GM19467 (cell line): ENCODE data around the gene SRCAP.

ENCODE experiments used
- ATAC-seq: cut with Tn5 transposase; IDR thresholded peaks from one replicate; pipeline ENCODE4 v1.9.1; 2021; ENCODE audit warnings: mild to moderate bottlenecking, moderate library complexity; ENCODE audit not compliant: unreplicated experiment

The SRCAP gene

DNA sequence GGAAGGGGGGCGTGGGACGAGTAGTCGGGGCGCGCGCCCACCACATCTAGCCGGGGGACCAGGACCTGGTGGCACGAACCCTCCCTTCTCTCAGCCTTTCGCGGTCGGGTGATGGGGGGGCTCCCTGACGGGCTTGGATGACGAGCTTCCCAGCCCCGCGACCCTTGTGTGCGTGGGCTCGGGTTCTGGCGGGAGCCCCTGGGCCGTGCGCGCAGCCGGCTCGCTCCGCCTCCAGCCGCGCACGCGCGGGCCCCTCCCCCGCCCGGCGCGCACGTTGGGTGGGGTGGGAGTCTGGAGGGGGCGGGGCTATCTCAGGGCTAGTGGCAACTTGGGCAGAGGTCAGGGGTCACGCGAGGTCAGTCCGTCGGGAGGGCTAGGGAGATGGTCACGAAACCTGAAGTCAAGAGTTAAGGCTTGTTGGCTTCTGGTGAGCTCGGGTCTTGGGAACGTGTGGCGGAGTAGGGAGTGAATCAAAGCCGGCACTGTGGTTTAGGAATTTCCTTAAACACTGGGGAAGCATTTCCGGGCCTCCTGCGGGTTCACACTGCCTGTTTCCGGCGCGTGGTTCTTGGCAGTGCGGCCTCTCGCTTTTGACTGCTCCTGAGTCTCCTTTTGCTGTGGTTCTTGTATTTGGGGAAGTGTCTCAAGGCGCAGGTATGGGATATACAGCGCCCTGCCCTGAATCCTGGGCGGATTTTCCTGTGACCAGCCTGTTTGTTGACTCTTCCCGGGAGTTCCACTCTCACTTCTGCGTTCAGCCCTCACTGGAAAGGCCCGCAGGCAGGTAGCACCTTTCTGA lies at the start of gene SRCAP:
SRCAP (plus strand) TSS at position 356 of the 799 bp plus-strand sequence. CDS start 1,654 bp downstream, outside the sequence.
- peak; percentile 24 for ATAC-seq

DNA sequence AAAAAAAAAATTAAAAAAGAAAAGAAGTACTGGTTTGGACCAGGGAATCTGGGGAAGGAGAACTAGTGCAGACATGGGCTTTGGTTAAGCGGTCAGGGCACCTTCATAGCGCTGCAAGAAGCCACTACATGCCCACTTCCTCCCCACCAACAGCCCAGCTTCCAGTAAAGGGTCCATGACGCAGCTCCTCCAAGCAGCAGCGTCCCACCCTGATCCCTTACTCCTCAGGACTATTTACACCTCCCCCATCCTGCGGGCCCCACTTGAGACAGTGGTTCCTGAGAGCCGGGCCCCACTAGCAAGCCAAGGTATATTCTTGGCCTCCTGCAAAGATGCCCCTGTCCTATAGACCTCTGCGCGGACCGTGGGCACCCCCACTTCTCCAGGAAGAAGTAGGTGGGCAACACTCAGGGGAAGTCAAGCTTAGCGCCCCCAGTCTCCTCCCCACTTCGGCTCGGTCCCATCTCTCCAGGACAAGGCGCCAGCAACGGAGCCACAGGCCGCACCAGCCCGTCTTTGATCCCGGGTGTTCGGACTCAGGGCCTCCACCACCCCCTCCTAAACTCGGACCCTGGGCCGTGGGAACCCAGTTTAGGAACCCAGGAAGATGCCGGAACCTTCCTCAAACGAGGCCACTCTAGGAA lies 49.1 kb upstream of the SRCAP start:
- ATAC-seq = no peak

GRCh38 chr16:30650369-30651123 lies 48.4 kb upstream of the SRCAP start, which contains the start of gene PRR14:
Gene PRR14 (plus strand): TSS chr16:30650960. CDS start chr16:30651646, 686 bp downstream.
- peak; percentile 67 for ATAC-seq

- peak; percentile 35 for ATAC-seq
Observed at GRCh38 chr16:30651124-30652004, 47.6 kb upstream of the SRCAP start.

- ATAC-seq = no peak
Observed at GRCh38 chr16:30652005-30652296, 47.0 kb upstream of the SRCAP start.

DNA sequence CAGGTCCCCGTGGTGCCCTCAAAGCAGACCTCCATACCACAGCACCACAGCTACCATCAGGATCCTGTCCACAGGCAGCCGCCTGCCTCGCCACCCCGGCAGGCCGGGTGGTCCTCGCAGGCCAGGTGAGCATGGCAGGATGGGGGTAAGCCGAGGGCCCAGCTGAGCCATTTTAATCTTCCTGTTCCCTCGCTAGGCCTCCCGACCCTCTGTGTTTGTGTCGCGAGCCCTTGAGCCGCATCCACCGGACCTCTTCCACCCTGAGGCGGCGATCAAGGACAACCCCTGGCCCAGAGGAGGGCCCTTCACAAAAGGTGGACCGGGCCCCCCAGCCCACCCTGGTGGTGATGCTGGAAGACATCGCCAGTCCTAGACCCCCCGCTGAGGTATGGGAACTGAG lies 46.3 kb upstream of the SRCAP start:
- ATAC-seq = no peak

- no peak for ATAC-seq
Observed at GRCh38 chr16:30654856-30655255, 44.1 kb upstream of the SRCAP start.

GRCh38 chr16:30655815-30656347 lies 43.1 kb upstream of the SRCAP start:
- ATAC-seq = no peak

GRCh38 chr16:30656388-30656787 lies 42.6 kb upstream of the SRCAP start:
- ATAC-seq = no peak

DNA sequence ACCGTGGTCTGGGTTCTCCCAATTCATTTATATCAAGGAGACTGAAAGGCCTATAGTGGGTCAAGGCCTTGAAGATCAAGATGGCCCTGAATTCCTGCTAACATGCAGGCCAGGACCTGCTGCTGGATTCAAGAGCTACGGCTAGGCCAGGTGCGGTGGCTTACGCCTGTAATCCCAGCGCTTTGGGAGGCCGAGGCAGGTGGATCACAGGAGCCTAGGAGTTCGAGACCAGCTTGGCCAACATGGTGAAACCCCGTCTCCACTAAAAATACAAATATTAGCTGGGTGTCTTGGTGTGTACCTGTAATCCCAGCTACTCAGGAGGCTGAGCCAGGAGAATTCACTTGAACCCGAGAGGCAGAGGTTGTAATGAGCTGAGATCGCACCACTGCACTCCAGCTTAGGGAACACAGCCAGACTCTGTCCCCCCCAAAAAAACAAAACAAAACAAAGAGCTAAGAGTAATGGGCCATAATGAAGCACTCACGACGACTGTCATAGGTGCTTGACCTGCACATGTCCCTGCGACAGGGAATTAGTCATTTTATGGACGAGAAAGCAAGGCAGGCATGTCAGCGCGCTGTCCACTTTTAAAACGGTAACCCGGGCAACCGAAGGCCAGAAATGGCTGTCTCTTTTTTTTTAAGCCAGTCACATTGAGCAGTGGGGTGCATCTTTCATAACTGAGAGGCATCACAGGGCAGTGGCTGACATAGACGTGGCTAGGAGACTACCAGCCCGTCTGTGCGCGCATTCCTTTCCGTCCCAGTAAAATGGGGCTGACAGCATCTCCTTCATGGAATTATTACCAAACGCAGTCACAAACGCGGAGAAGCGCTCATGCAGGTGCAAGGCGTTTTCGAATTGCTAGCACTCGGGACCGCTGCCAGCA lies 41.8 kb upstream of the SRCAP start:
- ATAC-seq = no peak

DNA sequence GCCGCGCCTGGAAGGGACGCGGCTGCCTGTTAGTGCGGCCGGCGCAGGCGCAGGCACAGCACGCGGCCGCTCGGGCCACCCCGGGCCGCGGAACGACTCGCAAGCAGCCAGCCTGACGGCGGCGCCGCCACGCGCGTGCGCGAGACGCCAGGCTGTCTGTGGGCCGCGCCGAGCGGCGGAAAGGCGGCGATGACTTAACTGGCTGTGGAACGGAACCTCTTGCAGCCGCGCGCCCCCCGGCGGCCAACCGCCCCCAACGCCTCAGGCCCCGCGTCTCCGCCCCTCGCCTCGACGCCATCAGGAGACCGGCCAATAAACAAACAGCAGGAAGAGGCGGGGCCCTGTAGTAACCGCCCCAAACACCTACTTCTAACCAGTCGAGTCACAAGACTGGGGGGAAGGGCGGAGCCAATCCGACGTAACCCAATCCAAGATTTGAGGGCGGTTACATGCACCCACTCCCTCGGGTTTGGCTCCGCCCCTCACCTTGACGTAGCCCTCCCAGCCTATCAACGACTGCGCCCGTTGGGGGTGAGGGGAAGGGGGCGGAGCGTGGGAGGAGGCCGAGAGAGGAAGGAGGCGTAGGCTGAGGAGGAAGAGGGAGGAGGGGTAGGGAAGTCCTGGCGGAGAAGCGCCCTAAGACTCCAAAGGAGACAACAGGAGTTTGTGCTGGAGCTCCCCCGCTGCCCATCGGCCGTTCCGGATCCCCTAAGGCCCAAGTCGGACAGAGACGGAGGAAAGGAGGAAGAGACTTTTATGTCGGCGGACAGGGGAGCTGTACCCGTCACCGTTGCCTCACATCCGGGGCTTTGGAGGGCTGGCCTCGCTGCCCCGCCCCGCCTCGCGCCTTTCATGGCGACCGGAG lies 40.9 kb upstream of the SRCAP start, which contains the start of gene FBRS:
FBRS (plus strand) TSS at position 566 of the 865 bp plus-strand sequence. CDS start 1,088 bp downstream, outside the sequence.
- ATAC-seq = peak; percentile 64

DNA sequence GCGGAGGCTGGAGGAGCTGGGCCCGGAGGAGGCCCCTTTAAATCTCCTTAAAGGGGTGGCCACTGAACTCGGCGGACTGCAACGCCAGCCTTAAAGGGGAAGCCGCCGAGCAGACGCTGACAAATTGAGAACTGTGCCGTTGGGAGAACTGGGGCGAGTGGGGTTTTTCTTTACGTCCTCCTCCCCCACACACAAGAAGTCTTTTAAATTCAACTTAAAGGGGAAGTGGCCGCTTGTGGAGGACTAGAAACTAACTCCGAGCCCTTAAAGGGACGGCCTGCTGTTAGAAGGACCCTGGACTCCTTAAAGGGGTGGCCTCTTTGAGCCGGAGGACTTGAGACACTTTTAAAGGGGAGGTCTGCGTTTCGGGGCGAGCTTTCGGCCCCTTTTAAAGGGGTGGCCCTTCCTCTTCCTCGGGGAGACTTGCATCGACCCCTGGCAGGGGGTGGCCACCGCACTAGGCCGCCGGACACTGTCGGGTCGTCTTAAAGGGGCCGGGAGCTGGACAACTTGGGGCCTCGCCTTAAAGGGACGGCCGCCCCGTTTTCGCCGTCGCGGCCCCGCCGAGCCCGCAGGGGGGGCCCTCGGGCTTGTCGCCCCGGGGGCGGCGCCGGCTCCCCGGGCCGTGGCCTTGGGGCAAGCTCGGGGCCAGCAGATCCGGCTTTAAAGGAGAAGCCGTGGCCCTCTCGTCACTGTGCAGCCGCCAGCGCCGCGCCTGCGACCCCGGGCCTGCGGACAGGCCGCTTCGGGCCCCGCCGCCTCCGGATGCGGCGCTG lies 40.1 kb upstream of the SRCAP start:
- ATAC-seq = peak; percentile 20

DNA sequence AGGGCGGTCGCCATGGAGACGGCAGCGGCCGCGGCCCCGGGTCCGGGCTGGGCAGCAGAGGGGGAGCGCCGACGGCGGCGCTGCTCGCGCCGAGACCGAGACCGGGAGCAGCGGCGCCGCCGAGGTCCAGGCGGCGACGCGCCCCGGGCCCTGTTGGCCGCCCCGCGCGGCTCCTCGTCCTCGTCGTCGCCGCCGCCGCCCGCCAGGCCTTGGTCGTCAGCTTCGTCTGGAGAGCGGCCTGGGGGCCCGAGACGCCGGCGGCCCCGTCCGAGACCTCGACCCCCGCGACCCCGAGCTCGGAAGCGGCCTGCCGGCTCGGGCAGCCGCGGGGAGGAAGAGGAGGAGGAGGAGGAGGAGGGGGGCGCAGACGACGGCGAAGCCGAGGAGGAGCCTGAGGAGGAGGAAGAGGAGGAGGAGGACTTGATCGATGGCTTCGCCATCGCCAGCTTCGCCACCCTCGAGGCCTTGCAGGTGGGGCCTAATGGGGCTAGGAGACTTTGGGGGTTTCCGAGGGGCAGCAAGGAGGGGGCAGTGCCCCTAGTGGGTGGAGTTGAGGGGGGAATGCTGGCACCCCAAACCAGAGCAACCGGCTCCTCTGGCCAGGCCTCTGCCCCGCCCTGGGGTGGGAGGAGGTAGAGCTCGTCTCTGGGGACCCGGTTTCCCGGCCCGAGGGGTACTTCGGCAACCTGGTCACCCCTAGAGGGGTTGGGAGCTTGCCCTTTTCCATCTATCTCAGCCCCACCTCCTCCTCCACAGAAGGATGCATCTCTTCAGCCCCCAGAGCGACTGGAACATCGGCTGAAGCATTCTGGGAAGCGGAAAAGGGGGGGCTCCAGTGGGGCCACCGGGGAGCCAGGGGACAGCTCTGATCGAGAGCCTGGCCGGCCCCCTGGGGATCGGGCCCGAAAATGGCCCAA lies 39.2 kb upstream of the SRCAP start:
- ATAC-seq = no peak

DNA sequence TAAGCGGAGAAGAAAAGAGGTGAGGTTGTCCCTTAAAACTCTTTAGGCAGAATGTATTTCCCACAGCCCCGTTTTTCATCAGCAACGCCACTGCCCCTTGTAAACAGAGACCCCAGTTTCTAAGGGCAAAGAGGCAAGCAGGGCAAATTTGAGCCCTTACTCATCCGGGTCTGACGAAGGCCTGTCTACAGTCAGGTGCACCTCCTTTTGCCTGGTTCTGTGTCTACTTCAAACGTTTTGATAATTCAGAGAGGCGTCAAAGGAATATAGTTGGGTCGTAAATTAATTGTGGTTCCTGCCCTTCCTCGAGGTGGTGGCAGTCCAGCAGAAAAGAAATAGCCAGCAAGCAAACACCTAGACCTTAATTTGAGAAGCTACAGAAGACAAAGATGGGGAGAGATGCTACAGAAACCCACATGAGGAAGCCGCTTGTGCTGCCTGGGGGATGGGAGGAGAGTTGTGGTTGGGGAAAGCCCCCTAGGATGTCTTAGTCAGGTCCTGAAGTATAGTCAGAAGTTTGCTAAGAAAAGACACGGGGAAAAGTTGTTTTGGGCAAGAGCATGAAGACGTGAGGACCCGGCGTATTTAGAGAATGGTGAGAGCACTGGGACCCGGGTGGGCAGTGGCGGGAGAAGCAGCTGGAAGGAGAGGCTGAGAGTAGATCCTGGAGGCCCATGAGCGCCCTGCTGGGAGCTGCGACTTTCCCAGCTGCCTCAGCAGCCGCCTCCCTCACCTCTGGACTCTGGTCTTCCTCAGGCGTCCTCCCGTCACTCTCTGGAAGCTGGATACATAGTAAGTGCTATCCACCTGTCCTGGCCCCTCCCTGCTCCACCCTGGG lies 38.3 kb upstream of the SRCAP start:
- ATAC-seq = no peak

GRCh38 chr16:30662449-30662848 lies 36.5 kb upstream of the SRCAP start:
- ATAC-seq = no peak

GRCh38 chr16:30663038-30663437 lies 35.9 kb upstream of the SRCAP start:
- ATAC-seq = no peak
